Measurements from ENCODE around the gene LOXHD1.

LOXHD1 gene

DNA sequence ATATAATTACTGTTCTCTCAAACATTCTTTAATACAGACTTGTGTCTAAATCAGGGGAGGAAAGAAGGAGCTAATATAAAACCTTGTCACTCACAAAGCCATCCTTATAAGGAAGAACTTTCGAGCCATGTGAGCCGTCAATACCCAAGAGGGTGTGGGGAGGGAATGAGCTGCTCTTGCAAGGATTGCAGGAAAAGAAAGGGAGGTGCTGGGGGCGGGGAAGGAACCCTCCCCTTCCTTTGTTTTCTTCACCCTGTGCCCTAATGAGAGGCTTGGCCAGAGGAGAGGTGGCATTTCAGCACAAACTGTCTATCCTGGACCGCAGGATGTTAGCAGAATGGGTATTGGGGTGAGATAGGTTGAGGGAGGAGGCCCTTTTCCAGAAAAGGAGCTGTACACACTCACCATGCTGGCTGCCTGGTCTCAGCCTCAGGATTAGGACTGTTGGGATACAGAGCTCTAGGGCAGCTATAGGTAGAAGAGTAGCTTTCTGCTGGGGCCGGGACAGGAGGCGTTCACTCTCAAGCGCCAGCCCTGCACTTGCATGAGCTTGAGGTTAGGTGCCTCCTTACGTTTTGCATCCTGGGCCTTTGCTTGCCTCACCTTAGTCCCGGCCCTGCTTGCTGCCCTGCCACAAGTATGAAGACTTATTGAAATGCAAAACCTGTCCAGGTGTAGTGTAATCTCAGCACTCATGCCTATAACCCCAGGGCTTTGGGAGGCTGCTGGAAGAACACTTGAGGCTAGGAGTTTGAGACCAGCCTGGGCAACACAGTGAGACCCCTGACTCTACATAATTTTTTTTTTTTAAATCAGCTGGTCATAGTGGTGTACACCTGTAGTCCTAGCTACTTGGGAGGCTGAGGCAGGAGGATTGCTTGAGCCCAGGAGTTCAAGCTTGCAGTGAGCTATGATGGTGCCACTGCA lies 190.5 kb downstream of the LOXHD1 start:
- no peak overlapping the region for H3K4me3 ChIP-seq (ENCODE audit: low read length)
- TF ChIP-seq ZNF274 (IDR thresholded peaks at IDR 0.05; ENCODE audit: low read depth, low read length) = no peak

GRCh38 chr18:46464926-46465655 lies 191.9 kb downstream of the LOXHD1 start:
- TF ChIP-seq ZNF274 (IDR thresholded peaks at IDR 0.05; ENCODE audit: low read depth, low read length) = no peak
- no peak overlapping the region for H3K4me3 ChIP-seq (ENCODE audit: low read length)

DNA sequence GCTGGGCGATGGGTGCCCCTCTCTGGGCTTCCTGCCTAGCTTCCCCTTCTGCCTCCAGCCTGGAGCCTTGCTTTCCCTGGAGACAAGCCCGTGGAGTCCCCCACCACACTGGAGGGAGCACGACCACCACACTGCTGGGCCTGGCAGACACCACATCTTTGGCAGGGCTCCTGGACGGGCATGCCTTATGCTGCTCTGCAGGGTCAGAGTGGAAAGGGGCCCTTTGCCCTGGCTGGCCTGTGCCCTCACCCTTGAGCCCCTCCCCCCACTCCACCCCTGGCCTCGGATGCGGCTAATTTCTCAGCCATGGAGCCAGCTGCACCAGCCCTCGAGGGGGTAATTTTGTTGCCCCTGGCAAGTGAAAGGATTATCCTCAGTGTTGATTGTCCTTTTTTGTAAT lies 194.5 kb downstream of the LOXHD1 start:
- H3K4me3 ChIP-seq (ENCODE audit: low read length) = no peak overlapping the region
- no peak for TF ChIP-seq ZNF274 (IDR thresholded peaks at IDR 0.05; ENCODE audit: low read depth, low read length)

DNA sequence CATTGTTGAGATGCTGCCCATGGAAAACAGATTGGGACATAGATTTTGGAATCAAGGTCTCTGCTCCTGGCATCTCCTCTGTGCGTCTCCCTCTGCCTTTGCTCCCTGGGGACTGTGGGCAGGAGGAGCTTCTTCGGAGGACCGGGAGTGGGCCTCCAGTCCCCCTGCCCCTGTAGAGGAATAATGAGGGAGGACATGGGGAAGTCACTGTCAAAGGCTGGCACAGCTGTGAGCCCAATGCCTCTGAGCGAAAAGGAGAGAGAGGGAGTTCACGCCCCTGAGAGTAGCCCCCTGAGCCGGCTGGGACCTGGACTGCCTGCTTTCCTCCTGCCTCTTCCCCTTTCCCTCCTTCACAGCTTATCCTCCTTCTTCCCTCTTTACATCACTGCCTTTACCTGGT lies 195.0 kb downstream of the LOXHD1 start:
- no peak overlapping the region for H3K4me3 ChIP-seq (ENCODE audit: low read length)
- no peak for TF ChIP-seq ZNF274 (IDR thresholded peaks at IDR 0.05; ENCODE audit: low read depth, low read length)

- H3K4me3 ChIP-seq (ENCODE audit: low read length) = no peak overlapping the region
- TF ChIP-seq ZNF274 (IDR thresholded peaks at IDR 0.05; ENCODE audit: low read depth, low read length) = no peak
These were observed 196.3 kb downstream of the LOXHD1 start for GRCh38 chr18:46460754-46461153.

DNA sequence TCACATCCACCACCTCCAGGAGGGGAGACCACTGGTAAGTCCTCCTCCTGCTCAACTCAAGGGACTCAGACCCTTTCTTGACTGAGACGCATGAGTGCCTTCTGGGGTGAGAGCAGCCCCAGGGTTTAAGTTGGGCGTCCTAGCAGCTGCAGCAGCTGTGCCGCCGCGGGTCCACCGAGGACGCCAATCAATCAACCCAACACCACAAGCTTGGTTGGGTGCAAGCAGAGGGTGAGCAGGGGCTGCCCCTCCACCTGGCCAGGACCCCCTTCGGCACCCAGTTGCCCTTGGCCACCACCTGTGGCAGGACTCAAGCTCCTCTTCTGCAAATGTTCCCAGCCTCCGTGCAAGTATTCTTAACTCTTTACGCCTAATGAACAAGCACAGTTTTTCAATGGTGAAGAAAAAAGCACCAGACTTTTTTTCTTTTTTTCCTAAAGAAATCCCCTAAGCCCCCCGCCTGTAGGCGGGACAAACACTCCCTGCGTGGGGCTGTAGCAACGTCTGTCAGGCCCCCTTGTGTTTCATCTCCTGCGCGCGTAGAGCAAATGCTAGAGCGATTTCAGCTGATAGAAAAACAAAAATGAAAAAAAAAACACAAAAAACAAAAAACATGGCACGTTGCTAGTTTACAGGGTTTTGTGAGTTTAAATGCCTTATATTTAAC lies 197.1 kb downstream of the LOXHD1 start:
- TF ChIP-seq ZNF274 (IDR thresholded peaks at IDR 0.05; ENCODE audit: low read depth, low read length) = no peak

DNA sequence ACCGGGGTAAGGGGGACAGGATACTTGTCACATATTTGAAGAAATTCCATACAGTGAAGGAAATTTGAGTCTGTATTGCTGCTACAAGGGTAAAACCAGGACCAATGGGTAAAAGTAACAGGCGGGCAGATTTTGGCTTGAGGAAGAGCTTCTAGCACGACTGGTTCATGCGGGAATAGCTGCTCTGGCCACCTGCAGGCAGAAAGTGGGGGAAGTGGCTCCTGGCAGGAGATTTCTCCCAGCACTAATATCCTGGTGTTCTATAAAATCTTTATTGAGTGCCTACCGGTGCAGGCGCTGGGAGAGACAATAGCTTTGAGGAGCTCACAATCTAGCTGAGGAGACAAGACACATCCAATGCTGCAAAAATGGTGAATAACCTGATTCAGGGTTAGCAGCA lies 198.5 kb downstream of the LOXHD1 start:
- TF ChIP-seq ZNF274 (IDR thresholded peaks at IDR 0.05; ENCODE audit: low read depth, low read length) = no peak
- no peak overlapping the region for H3K4me3 ChIP-seq (ENCODE audit: low read length)

More for the DNA sequence above, 197.1 kb downstream of the LOXHD1 start:
- H3K4me3 ChIP-seq (ENCODE audit: low read length) = no peak overlapping the region

DNA sequence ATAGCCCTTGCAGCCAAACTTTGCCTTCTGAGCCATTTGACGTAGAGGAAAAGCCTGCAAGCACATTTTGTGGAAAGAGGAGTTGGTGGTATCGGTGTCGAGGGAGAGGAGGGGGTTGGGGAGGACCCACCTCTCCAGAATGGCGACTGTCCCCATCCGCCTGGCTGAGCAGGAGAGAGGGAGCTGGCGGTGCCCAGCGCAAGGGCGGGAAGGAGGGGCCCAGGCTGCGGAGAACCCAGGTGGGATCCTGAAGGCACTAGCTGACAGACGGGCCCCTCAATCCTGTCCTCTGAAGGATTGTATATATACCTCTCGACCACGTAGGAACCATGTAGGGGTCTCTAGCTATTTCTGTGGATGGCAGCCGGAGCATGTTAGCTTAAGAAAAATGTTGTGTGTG lies 200.3 kb downstream of the LOXHD1 start:
- no peak for TF ChIP-seq ZNF274 (IDR thresholded peaks at IDR 0.05; ENCODE audit: low read depth, low read length)
- no peak overlapping the region for H3K4me3 ChIP-seq (ENCODE audit: low read length)

DNA sequence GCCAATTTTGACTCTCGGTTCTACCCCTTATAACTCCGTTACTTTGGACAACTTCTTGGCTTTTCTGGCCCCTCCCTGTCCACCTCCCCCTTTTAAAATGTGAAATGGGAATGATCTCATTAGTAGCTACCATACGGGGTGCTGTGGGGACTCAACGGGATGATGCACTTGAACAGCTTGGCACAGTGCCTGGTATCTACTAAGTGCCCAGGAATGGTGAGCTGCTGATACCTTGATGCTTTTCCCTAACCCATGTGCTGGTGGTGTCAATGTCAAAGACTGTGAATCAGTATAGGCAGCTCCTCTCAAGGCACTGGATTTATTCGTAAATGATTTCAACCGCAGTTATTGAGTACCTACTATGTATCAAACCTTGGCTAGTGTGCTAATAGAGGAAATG lies 204.2 kb downstream of the LOXHD1 start:
- H3K4me3 ChIP-seq (ENCODE audit: low read length) = no peak overlapping the region
- no peak for TF ChIP-seq ZNF274 (IDR thresholded peaks at IDR 0.05; ENCODE audit: low read depth, low read length)

DNA sequence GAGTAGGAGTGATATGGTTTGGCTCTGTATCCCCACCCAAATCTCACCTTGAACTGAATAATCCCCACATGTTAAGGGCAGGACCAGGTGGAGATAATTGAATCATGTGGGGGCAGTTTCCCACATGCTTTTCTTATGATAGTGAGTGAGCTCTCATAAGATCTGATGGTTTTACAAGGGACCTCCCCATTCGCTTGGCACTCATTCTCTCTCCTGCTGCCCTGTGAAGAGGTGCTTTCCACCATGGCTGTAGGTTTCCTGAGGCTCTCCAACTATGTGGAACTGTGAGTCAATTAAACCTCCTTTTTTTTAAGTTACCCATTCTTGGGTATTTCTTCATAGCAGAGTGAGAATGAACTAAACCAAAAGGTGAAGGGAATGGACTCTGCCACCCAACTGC lies 207.5 kb downstream of the LOXHD1 start:
- no peak overlapping the region for H3K4me3 ChIP-seq (ENCODE audit: low read length)
- no peak for TF ChIP-seq ZNF274 (IDR thresholded peaks at IDR 0.05; ENCODE audit: low read depth, low read length)

DNA sequence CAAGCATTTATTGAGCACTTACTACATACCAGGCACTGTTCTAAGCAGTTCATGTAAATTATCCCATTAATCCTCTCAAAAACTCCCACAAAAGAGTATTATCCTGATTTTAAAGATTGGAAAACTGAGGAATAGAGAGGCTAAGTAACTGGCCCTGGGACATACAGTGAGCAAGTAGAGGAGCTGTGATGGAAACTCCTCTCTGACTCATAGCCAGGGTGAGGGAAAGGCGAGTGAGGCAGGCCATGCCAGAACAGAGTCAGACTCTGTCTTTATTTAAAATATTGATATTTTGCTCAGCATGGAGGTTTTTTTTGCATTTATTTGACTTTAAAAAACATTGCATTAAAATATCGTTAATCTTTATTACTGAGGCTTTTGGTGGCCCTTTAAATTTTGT lies 208.0 kb downstream of the LOXHD1 start:
- TF ChIP-seq ZNF274 (IDR thresholded peaks at IDR 0.05; ENCODE audit: low read depth, low read length) = no peak
- no peak overlapping the region for H3K4me3 ChIP-seq (ENCODE audit: low read length)

GRCh38 chr18:46448347-46448746 lies 208.7 kb downstream of the LOXHD1 start:
- no peak for TF ChIP-seq ZNF274 (IDR thresholded peaks at IDR 0.05; ENCODE audit: low read depth, low read length)
- H3K4me3 ChIP-seq (ENCODE audit: low read length) = no peak overlapping the region

DNA sequence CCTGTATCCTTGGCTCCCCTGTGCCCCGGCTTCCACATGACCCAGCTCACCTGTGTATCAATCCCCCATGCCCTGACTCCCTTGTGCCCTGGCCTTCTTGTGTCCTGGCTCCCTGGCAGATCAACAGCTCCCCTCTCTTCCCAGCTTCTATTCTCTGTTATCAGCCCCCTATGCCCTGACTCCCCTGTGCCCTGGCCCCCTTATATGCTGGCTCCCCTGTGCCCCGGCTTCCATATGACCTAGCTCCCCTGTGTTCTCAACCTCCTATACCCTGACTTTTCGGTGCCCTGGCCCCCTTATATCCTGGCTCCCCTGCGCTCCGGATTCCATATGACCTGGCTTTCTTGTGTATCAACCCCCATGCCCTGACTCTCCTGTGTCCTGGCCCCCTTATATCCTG lies 209.2 kb downstream of the LOXHD1 start:
- no peak for TF ChIP-seq ZNF274 (IDR thresholded peaks at IDR 0.05; ENCODE audit: low read depth, low read length)
- no peak overlapping the region for H3K4me3 ChIP-seq (ENCODE audit: low read length)

DNA sequence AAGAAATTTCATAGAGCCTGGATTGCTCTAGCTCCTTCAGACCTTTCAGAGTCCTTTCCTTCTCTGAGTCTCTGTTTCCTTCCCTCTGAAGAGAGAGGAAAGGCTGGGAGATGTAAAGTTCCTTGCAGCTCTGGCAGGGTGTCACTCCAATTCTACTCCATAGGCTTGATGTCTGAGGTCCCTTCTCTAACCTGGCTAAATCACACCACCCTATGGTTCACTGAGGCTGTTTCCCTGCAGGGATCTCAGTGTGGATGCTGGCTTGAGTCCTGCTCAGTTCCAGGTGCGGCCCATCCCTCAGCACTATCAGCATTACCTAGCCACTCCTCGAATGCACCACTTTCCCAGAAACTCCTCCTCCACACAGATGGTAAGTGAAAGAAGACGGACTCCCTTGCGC lies 209.7 kb downstream of the LOXHD1 start:
- no peak for TF ChIP-seq ZNF274 (IDR thresholded peaks at IDR 0.05; ENCODE audit: low read depth, low read length)
- no peak overlapping the region for H3K4me3 ChIP-seq (ENCODE audit: low read length)
